GM18502 (cell line): ENCODE measurements around the gene WNT3A.

Source experiments
- ATAC-seq: cut with Tn5 transposase; IDR thresholded peaks from one replicate; pipeline ENCODE4 v1.9.1; 2021; ENCODE audit warnings: mild to moderate bottlenecking; ENCODE audit not compliant: unreplicated experiment, poor library complexity

The WNT3A gene

GRCh38 chr1:228064741-228065542 is 58.1 kb downstream of the WNT3A start:
- no peak for ATAC-seq

GRCh38 chr1:228065543-228066347 is 58.9 kb downstream of the WNT3A start:
- no peak for ATAC-seq

- ATAC-seq, result no peak
Measured at GRCh38 chr1:228066416-228066815, 59.6 kb downstream of the WNT3A start.

- no peak for ATAC-seq
Measured at GRCh38 chr1:228066891-228067654, 60.3 kb downstream of the WNT3A start.

GRCh38 chr1:228068359-228068758 is 61.6 kb downstream of the WNT3A start:
- no peak for ATAC-seq

GRCh38 chr1:228070173-228070572 is 63.4 kb downstream of the WNT3A start:
- ATAC-seq, result no peak

- no peak for ATAC-seq
Measured at GRCh38 chr1:228070851-228071250, 64.1 kb downstream of the WNT3A start.

GRCh38 chr1:228071839-228072657 is 65.2 kb downstream of the WNT3A start:
- no peak for ATAC-seq

GRCh38 chr1:228072658-228073043 is 65.9 kb downstream of the WNT3A start:
- no peak for ATAC-seq

- ATAC-seq, result no peak
Measured at GRCh38 chr1:228073061-228073856, 66.5 kb downstream of the WNT3A start.

GRCh38 chr1:228073857-228074545 is 67.2 kb downstream of the WNT3A start:
- no peak for ATAC-seq

- ATAC-seq, result no peak
Measured at GRCh38 chr1:228074954-228075730, 68.3 kb downstream of the WNT3A start.

GRCh38 chr1:228075801-228076271 is 69.0 kb downstream of the WNT3A start:
- no peak for ATAC-seq

- no peak for ATAC-seq
Measured at GRCh38 chr1:228076796-228077430, 70.1 kb downstream of the WNT3A start.

GRCh38 chr1:228077565-228078330 is 71.0 kb downstream of the WNT3A start:
- no peak for ATAC-seq

GRCh38 chr1:228079013-228079412 is 72.2 kb downstream of the WNT3A start:
- no peak for ATAC-seq
